Endodermal cell (in vitro differentiated cells): Measurements from ENCODE around the gene PHF12. TPM values are rescaled to one million over a fixed set of nuclear protein-coding genes. Genes with fewer than 3 reads are reported as not detected.
A peak's percentile ranks its signal among the peaks of the same experiment; 100 is the strongest.

Source experiments
- DNase-seq: peaks from one replicate; pipeline ENCODE4 v3.0.0-alpha.2; 2017
- H3K27ac ChIP-seq: 2 replicates; pipeline ENCODE4 v1.5.1; 2013; ENCODE audit warnings: mild to moderate bottlenecking, low read depth, low read length, moderate library complexity
- H3K27me3 ChIP-seq: 2 replicates; pipeline ENCODE4 v1.6.1; 2013; ENCODE audit warnings: mild to moderate bottlenecking, low read length, moderate library complexity; ENCODE audit not compliant: insufficient read depth, control insufficient read depth, poor library complexity, severe bottlenecking
- H3K36me3 ChIP-seq: 2 replicates; pipeline ENCODE4 v1.7.0; 2013; ENCODE audit warnings: mild to moderate bottlenecking, low read length, moderate library complexity; ENCODE audit not compliant: control insufficient read depth, insufficient read depth
- H3K4me1 ChIP-seq: one replicate; pipeline ENCODE4 v1.7.0; 2013; ENCODE audit warnings: low read length; ENCODE audit not compliant: control insufficient read depth, insufficient read depth
- H3K4me3 ChIP-seq: 2 replicates; pipeline ENCODE4 v1.5.1; 2013; ENCODE audit warnings: mild to moderate bottlenecking, low read length, moderate library complexity
- H3K9ac ChIP-seq: 2 replicates; pipeline ENCODE4 v1.6.1; 2013; ENCODE audit warnings: mild to moderate bottlenecking, low read length, moderate library complexity; ENCODE audit not compliant: poor library complexity, severe bottlenecking; ENCODE audit errors: extremely low read depth
- H3K9me3 ChIP-seq: 2 replicates; pipeline ENCODE4 v1.6.1; 2013; ENCODE audit warnings: mild to moderate bottlenecking, low read length, moderate library complexity; ENCODE audit not compliant: control insufficient read depth
- H3K27ac Mint-ChIP-seq: 2 replicates; pipeline ENCODE4 v1.8.0; 2020; ENCODE audit warnings: mixed read lengths
- H3K27me3 Mint-ChIP-seq: 2 replicates; pipeline ENCODE4 v1.8.0; 2021; ENCODE audit warnings: mild to moderate bottlenecking, mixed read lengths; ENCODE audit not compliant: insufficient read depth
- H3K36me3 Mint-ChIP-seq: 2 replicates; pipeline ENCODE4 v1.8.0; 2020; ENCODE audit warnings: low read depth, mixed read lengths
- H3K4me1 Mint-ChIP-seq: 2 replicates; pipeline ENCODE4 v1.8.0; 2020; ENCODE audit warnings: mixed read lengths
- H3K4me3 Mint-ChIP-seq: 2 replicates; pipeline ENCODE4 v1.8.0; 2020; ENCODE audit warnings: mild to moderate bottlenecking, moderate library complexity, mixed read lengths
- H3K9me3 Mint-ChIP-seq: 2 replicates; pipeline ENCODE4 v1.8.0; 2020; ENCODE audit warnings: mild to moderate bottlenecking, mixed read lengths
- CTCF ChIP-seq: fragments of 200-600 bp; sonication (generic); conservative IDR thresholded peaks from 2 replicates; pipeline ENCODE4 v1.5.0; 2021; ENCODE audit warnings: antibody characterized with exemption, mild to moderate bottlenecking
- WGBS, 2 experiments: methylation state at CpG; one replicate each; pipeline versions ENCODE4 v1.1.5 to v1.1.7; 2013; ENCODE audit warnings: missing lambda C conversion rate in 2 of 2, mixed read lengths in 1 of 2; ENCODE audit not compliant: insufficient coverage in 1 of 2, insufficient read length in 1 of 2; 5-methylcytosine and 5-hydroxymethylcytosine counted together
- total RNA-seq, 2 donors: library from RNA; stranded (reverse); fragmentation: NEBNext Ultra II Directional in 1 of 2; extraction: Animal tissue kit (Norgen Biotek cat#: 25700) in 1 of 2; gene quantifications; 2 replicates in 1 of 2; 3 replicates in 1 of 2; pipeline ENCODE4 v1.2.1, GENCODE V29; 2021

The PHF12 gene
- total RNA-seq, 2 donors from 2014 or later: 60.0 to 61.0 TPM

- Mint-ChIP-seq H3K4me1 (peaks cover 11% of the 10 kb centered on the region), H3K27ac (peak overlapping the region; percentile 58), H3K9me3 (no peaks in the 10 kb centered on the region), H3K36me3 (peaks cover 13% of the 10 kb centered on the region), H3K4me3 (no peak overlapping the region), H3K27me3 (peaks cover 2% of the 10 kb centered on the region)
- Histone ChIP-seq H3K27ac (no peak overlapping the region), H3K4me1 (no peaks in the 10 kb centered on the region), H3K9ac (no peak overlapping the region), H3K9me3 (no peaks in the 10 kb centered on the region), H3K4me3 (no peak overlapping the region), H3K36me3 (peaks cover 5% of the 10 kb centered on the region), H3K27me3 (no peaks in the 10 kb centered on the region)
- TF ChIP-seq CTCF: no peak
- 84 to 85% methylated on average over 9 to 11 of the region's 11 CpGs for WGBS, 2 experiments
- no peak for DNase-seq
Observed at GRCh38 chr17:28864991-28865849, 86.1 kb downstream of the PHF12 start.

DNA sequence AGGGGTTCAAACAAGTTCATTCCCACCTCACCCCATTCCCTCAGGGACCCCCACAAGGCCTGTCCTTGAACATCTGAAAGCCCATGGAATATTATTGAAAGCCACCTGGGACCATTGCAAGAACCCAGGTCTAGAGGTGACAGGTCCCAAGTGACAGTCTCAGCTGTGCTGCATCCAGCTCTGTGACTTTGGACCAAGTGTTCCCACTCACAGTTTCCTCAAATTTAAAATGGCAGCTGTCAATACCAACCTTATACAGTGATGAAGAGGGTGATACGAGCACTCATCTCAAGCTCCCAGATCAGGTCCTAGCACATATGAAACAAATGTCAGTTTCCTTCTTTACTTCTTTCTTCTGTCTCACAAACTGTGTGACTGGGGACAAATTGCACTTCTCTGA is 87.4 kb downstream of the PHF12 start:
- Mint-ChIP-seq H3K27ac (no peak overlapping the region), H3K36me3 (peaks cover 19% of the 10 kb centered on the region), H3K4me3 (no peak overlapping the region), H3K4me1 (peaks cover 11% of the 10 kb centered on the region), H3K27me3 (peaks cover 2% of the 10 kb centered on the region), H3K9me3 (no peaks in the 10 kb centered on the region)
- no peak overlapping the region for H3K9ac ChIP-seq
- no peaks in the 10 kb centered on the region for H3K9me3 ChIP-seq
- 100% methylated on average over 1 of the region's 1 CpG for WGBS, 2 experiments
- no peak for TF ChIP-seq CTCF
- peaks cover 8% of the 10 kb centered on the region for H3K36me3 ChIP-seq
- no peak overlapping the region for H3K4me3 ChIP-seq
- H3K27me3 ChIP-seq: no peaks in the 10 kb centered on the region
- no peaks in the 10 kb centered on the region for H3K4me1 ChIP-seq
- DNase-seq: no peak
- no peak overlapping the region for H3K27ac ChIP-seq

DNA sequence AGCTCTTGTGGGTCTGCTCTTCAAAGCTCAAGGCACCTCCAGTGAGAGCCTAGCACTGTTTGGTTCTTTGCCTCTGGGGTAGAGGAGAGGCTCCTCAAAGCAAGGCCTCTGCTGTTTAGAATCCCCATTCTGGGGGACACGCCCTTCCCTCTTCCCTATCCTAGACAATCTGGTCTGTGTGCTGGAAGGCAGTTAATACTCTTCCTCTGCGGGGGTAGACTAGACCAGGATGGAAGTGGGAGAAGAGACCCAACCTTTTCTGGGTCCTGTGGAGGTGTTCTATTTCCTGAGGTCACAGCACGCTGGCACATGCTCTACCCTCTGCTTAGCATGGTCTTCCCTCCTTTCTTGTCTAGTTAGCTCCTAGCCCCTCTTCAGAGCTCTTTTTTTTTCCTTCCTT is 88.8 kb downstream of the PHF12 start:
- 89 to 90% methylated on average over 2 to 3 of the region's 3 CpGs for WGBS, 2 experiments
- no peak overlapping the region for H3K4me3 Mint-ChIP-seq
- no peak overlapping the region for H3K27ac Mint-ChIP-seq
- peaks cover 32% of the 10 kb centered on the region for H3K36me3 Mint-ChIP-seq
- TF ChIP-seq CTCF: no peak
- peaks cover 11% of the 10 kb centered on the region for H3K4me1 Mint-ChIP-seq
- Histone ChIP-seq H3K4me1 (no peaks in the 10 kb centered on the region), H3K27me3 (no peaks in the 10 kb centered on the region), H3K9ac (no peak overlapping the region), H3K27ac (no peak overlapping the region), H3K9me3 (no peaks in the 10 kb centered on the region), H3K4me3 (no peak overlapping the region), H3K36me3 (peaks cover 21% of the 10 kb centered on the region)
- H3K9me3 Mint-ChIP-seq: no peaks in the 10 kb centered on the region
- DNase-seq: no peak
- no peaks in the 10 kb centered on the region for H3K27me3 Mint-ChIP-seq
